NCI-H1436 treated with DMSO at 0.1 percent for 48 hours (cell line): ENCODE results near the gene PPM1K.

Experiments used
- DNase-seq: peaks from one replicate; lab custom pipeline; 2025; lab: John Stamatoyannopoulos, UW

Gene PPM1K

DNA sequence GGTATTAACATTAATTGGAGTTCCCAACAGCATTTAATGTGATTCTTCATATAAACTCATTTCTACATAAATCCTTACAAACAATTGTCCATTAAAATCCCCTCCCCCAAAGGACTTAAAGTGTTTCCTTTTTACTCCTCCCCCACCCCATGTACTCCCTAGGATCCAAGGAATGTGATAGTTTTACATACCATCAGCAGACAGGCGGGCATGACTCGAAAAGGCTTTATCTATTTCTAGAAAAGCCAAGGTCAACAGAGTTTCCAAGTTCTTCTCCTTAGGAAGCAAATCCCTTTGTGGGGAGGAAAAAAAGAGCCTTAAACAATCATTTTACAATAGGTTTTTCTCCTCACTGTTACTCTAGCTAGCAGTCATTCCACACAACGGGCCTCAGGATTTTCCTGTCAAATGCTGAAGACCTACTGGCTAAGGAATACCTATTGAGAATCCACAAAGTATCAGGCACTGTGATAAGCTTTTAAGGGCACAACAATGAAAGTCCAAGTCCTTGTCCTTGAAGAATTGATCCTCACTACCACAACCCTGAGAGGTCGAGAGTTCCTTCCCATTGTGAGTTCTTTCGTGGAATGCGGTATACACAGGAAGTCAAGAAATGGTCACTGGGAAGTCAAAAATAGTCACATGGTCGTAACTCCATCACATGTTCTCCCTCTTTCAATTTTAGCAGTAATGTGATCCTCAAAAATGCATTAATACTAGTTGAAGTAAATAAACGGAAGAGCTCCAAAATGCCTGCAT is 7.2 kb downstream of the PPM1K start:
- DNase-seq: no peak

DNA sequence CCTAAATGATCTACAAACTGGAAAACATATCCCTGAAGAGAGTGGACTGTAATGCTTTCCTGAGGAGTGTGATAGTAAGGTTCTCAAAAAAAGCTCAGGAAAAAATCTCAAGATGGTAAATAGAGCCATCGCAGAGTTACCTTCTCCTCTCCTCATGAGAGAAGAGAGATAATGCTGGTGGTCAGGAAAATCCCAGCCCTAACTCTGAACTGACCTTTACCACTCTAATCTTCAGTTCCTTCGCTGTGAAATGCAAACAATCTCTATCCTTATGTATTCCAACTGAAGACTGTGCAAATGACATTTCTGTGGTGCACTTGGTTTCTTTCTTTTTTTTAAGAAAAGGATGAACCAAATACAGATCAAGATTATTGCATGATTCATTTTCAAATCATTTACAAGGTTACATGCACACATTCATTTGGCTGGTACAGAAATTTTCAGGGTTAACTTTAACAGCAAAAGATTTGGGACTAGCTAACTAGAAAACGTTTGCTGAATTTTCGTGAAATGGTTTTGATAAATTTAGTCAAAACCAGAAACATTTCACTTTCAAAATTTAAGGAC is 8.3 kb downstream of the PPM1K start:
- DNase-seq: no peak

DNA sequence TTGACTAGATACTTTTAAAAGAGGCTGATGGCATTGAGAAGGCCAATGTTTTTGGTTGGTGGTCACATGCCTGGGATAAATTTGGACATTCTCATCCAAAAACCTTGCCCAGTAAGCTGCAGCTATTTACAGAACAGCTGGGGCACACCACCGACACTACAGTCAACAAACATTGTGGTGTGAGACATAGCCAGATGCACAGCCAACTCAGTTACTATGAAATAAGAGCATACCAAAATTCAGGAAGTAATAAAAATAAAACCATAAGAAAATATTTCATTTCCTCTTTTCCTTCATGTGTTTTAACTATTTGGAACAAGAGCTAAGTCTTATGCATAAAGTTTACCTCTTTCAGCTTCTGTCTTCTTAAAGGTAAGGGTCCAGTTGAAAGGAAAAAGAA is 8.8 kb downstream of the PPM1K start:
- DNase-seq: no peak

DNA sequence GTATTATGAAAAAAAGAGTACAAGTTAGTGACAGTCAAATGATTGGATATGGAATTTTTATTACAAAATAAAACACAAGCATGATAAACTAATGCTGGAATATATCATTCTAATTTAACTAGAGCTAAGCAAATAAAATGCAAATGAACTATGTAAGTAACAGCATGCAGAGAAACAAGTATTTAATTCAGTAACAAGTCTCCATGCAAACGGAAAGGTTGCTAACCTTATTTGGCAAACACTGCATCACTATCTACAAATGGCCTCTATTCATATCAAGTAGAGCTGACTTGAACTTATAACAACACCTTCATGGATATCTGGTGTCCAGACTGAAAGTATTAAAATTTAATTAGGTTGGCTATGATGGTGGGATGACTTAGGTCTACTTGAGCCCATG is 15.4 kb downstream of the PPM1K start:
- DNase-seq: no peak

DNA sequence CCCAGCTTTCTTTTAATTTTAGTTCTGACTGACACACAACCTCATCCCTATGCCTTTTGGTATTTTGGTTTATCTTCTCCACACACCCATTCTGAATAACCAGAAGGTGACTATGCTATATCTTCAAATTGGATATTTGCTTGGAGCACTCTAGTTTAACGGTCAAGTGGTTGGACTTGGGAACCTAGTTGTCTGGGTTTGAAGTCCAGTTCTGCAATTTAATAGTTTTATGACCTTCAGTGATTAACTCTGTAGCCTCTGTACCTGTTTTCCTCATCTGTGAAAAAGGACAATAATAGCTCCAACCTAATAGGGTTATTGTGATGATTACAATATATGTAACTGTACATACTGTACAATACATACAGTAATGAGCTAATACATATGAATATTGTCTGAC is 20.0 kb downstream of the PPM1K start:
- no peak for DNase-seq

DNA sequence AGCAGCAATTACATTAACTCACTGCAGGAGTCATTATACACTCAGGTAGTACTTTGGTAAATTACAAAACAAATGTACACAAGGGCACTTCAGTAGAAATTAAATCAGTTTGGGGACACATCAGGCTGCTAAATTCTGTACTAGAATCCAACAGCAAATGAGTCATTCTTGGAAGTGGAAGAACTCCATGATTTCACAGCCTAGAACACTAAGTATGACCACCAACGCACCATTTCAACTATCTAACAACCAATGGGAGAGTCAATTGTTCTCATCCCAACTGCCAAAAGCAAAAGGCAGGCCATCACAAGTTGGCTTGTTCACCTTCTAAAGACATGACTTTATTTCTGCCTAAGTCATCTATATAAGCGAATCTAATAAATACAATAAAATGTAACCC is 26.6 kb downstream of the PPM1K start:
- DNase-seq: no peak

GRCh38 chr4:88255111-88255510 is 29.2 kb downstream of the PPM1K start:
- DNase-seq: no peak

GRCh38 chr4:88251924-88252323 is 32.4 kb downstream of the PPM1K start:
- DNase-seq: no peak

- DNase-seq: no peak
These were observed 37.2 kb downstream of the PPM1K start for GRCh38 chr4:88247148-88247547.

GRCh38 chr4:88246600-88246999 is 37.8 kb downstream of the PPM1K start:
- DNase-seq: no peak

- no peak for DNase-seq
These were observed 39.4 kb downstream of the PPM1K start for GRCh38 chr4:88244816-88245579.

- DNase-seq: no peak
These were observed 40.3 kb downstream of the PPM1K start for GRCh38 chr4:88244056-88244455.

GRCh38 chr4:88242144-88242543 is 42.2 kb downstream of the PPM1K start:
- no peak for DNase-seq

DNA sequence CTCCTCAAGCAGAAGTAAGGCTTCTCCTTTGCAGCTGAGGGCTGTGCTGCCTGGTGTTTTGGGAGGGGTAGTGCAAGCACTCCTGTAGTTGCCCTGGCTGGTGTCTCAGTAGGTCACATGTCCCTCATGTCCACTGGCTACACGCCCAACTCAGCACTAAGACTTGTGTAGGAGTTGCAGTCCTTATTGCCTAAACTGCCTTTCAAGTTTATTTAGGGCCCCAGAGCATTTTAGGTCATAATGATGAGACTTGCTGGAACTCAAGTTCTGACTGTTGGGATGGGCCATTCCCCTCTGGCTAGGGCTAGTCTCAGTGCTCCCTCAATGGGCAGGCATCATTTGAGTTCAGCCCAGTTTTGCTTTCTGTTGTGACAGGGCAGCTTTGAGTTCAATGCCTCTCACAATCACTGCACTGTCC is 44.1 kb downstream of the PPM1K start:
- no peak for DNase-seq

DNA sequence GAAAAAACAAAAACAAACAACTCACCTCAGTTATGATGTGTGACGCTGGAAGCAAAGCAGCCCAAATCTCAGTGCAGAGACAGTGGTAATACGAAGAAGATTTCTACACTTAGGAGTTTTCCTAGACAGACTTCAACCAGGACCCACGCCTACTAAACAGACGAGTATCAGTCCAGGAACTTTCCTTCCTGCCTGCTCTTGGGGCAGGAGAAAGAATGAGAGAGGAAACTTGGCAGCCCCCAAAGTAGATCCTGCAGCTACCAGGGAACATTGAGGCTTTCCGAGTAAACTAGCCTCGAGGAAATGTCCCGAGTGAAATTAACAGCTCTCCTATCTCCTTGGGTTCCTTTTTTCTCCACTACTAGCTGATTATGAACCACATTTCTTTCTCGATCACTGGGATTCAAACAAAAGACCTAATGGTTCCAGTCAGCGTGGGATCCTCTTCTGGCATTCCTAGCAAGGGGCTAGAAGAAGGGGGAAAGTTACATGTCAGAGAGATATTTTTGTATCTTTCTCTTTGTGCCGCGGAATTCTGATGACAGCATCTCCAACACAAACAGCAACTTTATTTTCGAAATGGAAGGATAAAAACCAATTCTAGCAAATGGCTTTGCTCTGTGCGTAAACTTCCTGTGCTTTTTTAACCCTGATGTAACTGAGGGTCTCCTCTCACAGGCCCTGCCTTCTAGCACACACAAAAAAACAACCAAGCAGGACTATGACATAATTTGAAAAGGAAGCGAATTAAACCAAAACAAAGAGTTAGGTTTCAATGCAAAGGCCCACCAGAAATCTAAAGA is 53.2 kb downstream of the PPM1K start:
- no peak for DNase-seq

- no peak for DNase-seq
These were observed 53.9 kb downstream of the PPM1K start for GRCh38 chr4:88230461-88230891.

DNA sequence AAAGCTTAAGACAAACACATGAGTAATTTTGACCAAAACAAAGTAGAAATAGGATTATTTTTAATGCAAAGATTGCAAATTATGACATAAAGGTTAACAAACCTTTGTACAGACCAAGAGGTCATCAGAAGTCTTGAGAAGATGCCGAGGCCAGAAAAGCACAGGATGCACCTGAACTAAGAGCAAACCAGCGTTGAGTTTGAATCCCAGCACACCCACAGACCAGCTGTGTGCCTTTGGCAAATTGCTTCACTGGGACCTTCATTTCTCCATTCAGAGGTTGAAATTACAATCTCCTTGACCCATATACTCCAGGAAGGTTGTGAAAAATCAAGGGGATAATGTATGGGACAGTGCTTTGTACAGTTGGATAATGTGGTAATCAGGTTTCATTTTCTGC is 56.6 kb downstream of the PPM1K start:
- no peak for DNase-seq

DNA sequence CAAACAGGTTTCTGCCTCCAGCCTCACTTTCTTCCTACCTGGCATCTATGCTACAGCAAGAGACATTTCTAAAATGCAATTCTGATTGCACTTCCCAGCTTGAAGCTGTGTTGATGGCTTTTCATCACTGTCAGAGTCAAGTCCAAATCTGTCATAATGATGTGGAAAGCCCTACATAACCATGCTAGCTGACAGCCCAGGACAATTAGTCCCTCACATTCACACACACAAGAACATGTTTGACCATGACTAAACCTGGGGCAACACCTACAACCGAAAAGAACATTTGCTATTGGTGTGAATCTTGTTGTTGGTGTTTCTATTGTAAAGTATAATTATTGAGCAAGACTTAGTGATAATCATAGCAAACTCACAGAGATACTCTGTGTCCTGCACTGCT is 58.2 kb downstream of the PPM1K start:
- DNase-seq: no peak

GRCh38 chr4:88225232-88226105 is 58.9 kb downstream of the PPM1K start:
- DNase-seq: no peak

GRCh38 chr4:88223516-88223915 is 60.8 kb downstream of the PPM1K start:
- DNase-seq: no peak

- no peak for DNase-seq
These were observed 65.3 kb downstream of the PPM1K start for GRCh38 chr4:88219099-88219498.
